Fibroblast of lung (primary cell): ENCODE data around the gene FCMR. TPM values are rescaled to one million over a fixed set of nuclear protein-coding genes. Genes with fewer than 3 reads are reported as not detected.

Source experiments
- DNase-seq, 2 donors: peaks; one replicate each; pipeline versions ENCODE4 v3.0.0 to v3.0.0-alpha.2; 2010; ENCODE audit warnings: low read depth in 2 of 2
- H2AFZ ChIP-seq: 2 replicates; pipeline ENCODE4 v1.5.1; 2012; ENCODE audit warnings: low read length, control low read depth, inconsistent platforms
- H3K27ac ChIP-seq: 2 replicates; pipeline ENCODE4 v1.5.1; 2011; ENCODE audit warnings: low read length, control low read depth; ENCODE audit not compliant: insufficient read depth
- H3K27me3 ChIP-seq: 2 replicates; pipeline ENCODE4 v1.5.1; 2011; ENCODE audit warnings: mild to moderate bottlenecking, low read length; ENCODE audit not compliant: control insufficient read depth, insufficient read depth
- H3K36me3 ChIP-seq: 2 replicates; pipeline ENCODE4 v1.5.1; 2011; ENCODE audit warnings: low read length; ENCODE audit not compliant: control insufficient read depth, insufficient read depth
- H3K4me1 ChIP-seq: 2 replicates; pipeline ENCODE4 v1.5.1; 2011; ENCODE audit warnings: low read length; ENCODE audit not compliant: control insufficient read depth, insufficient read depth; ENCODE audit errors: extremely low read depth
- H3K4me2 ChIP-seq: 2 replicates; pipeline ENCODE4 v1.5.1; 2011; ENCODE audit warnings: low read length, control low read depth; ENCODE audit not compliant: insufficient read depth; ENCODE audit errors: extremely low read depth
- H3K4me3 ChIP-seq, 4 experiments: fragments of 200-600 bp in 1 of 4; sonication (generic) in 1 of 4; replicated peaks in 1 of 4; 2 replicates each; pipeline ENCODE4 v1.5.1; 2011 to 2016; ENCODE audit warnings: low read length in 4 of 4, low read depth in 3 of 4, mild to moderate bottlenecking in 3 of 4, control low read depth in 2 of 4, inconsistent platforms in 1 of 4, mixed read lengths in 1 of 4; ENCODE audit not compliant: insufficient read depth in 1 of 4; ENCODE audit errors: control extremely low read depth in 1 of 4
- H3K79me2 ChIP-seq: 2 replicates; pipeline ENCODE4 v1.5.1; 2012; ENCODE audit warnings: mild to moderate bottlenecking, low read length, inconsistent platforms; ENCODE audit not compliant: control insufficient read depth, insufficient read depth
- H3K9ac ChIP-seq: 2 replicates; pipeline ENCODE4 v1.5.1; 2011; ENCODE audit warnings: mild to moderate bottlenecking, low read length, control low read depth; ENCODE audit not compliant: insufficient read depth
- H3K9me3 ChIP-seq: 2 replicates; pipeline ENCODE4 v1.5.1; 2012; ENCODE audit warnings: low read depth, low read length; ENCODE audit not compliant: control insufficient read depth, insufficient read depth
- H4K20me1 ChIP-seq: 2 replicates; pipeline ENCODE4 v1.5.1; 2011; ENCODE audit warnings: low read length; ENCODE audit not compliant: control insufficient read depth, insufficient read depth; ENCODE audit errors: extremely low read depth
- CTCF ChIP-seq, 2 donors: IDR thresholded peaks in 1 of 2; conservative IDR thresholded peaks in 1 of 2; 1 replicate in 1 of 2; 2 replicates in 1 of 2; pipeline ENCODE4 v1.5.1; 2011 to 2012; ENCODE audit warnings: low read length in 2 of 2, control low read depth in 1 of 2, inconsistent platforms in 1 of 2, low read depth in 1 of 2, mild to moderate bottlenecking in 1 of 2
- EZH2 ChIP-seq: IDR thresholded peaks from 2 replicates; pipeline ENCODE4 v1.5.1; 2012; ENCODE audit warnings: low read length, control low read depth, mild to moderate bottlenecking; ENCODE audit errors: missing control alignments
- polyA plus RNA-seq, 2 donors: library from polyadenylated mRNA; depleted of rRNA in 1 of 2; stranded (reverse) in 1 of 2; unstranded in 1 of 2; fragments of >200 nt; gene quantifications; 2 replicates each; pipeline ENCODE4 v1.2.1, GENCODE V29; 2011 to 2012; ENCODE audit warnings: missing spikeins in 1 of 2
- total RNA-seq: library from RNA; depleted of rRNA; stranded (reverse); fragments of >200 nt; gene quantifications from 2 replicates; pipeline ENCODE4 v1.2.1, GENCODE V29; 2014

FCMR gene
- total and polyA plus RNA-seq, 2 donors (not counting 1 experiment from before 2014, with no cell fraction given): 0.33 to 4.3 TPM

GRCh38 chr1:206944703-206945102 is 23.0 kb upstream of the FCMR start:
- Histone ChIP-seq H3K9me3 (no peaks in the 10 kb centered on the region), H3K4me1 (no peaks in the 10 kb centered on the region), H3K36me3 (no peaks in the 10 kb centered on the region), H2AFZ (no peak overlapping the region), H3K4me3 (no peak overlapping the region), H3K27me3 (peaks cover 35% of the 10 kb centered on the region), H3K27ac (no peak overlapping the region), H4K20me1 (no peaks in the 10 kb centered on the region), H3K9ac (no peak overlapping the region), H3K4me2 (no peak overlapping the region), H3K79me2 (no peaks in the 10 kb centered on the region)
- no peak for DNase-seq
- no peak for TF ChIP-seq EZH2
- TF ChIP-seq CTCF (conservative IDR thresholded peaks at IDR 0.05 in 1 of 2, IDR thresholded peaks at IDR 0.05 in 1 of 2; ENCODE audit: low read depth in 1 of 2, low read length in 2 of 2): no peak

DNA sequence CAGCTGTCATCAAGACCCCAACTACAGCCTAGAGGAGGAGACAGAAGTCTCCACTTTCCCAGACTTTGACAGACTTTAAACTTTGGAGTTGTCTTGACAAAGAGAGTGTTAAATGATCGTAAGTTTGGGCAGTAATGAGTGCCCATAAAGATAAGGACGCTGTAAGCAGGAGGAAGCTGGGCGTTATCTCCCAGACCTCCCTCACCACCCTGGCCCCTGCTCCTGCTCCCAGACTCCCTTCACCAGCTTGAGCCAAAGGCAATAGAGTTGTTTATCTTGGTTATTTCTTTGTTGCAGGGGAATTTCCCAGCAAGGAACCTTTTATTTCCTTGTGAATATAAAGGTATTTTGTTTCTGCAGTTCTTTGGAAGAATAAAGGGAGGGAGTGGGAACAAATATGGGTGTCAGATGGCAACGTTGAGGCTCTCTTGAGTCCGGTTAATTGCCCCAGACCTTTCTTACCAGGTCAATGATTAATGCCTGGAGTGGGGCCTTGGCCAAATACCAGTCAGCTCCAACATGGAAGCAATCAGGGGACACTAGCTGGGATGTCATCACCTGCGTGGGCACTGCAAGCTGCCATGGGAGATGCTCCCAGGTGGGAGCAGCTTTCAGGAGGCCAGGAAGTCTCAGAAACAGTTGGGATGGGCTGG is 20.2 kb upstream of the FCMR start:
- no peak overlapping the region for H3K4me3 ChIP-seq
- H3K9ac ChIP-seq: no peak overlapping the region
- no peaks in the 10 kb centered on the region for H3K9me3 ChIP-seq
- H3K27me3 ChIP-seq: peaks cover 32% of the 10 kb centered on the region
- no peak overlapping the region for H2AFZ ChIP-seq
- no peaks in the 10 kb centered on the region for H3K79me2 ChIP-seq
- no peaks in the 10 kb centered on the region for H3K36me3 ChIP-seq
- DNase-seq: no peak
- no peaks in the 10 kb centered on the region for H3K4me1 ChIP-seq
- H4K20me1 ChIP-seq: no peaks in the 10 kb centered on the region
- no peak overlapping the region for H3K4me2 ChIP-seq
- H3K27ac ChIP-seq: no peak overlapping the region
- no peak for TF ChIP-seq EZH2

GRCh38 chr1:206940588-206940936 is 18.8 kb upstream of the FCMR start:
- no peak for TF ChIP-seq EZH2
- H3K4me1 ChIP-seq: no peaks in the 10 kb centered on the region
- H3K27me3 ChIP-seq: peaks cover 26% of the 10 kb centered on the region
- no peaks in the 10 kb centered on the region for H4K20me1 ChIP-seq
- no peak overlapping the region for H3K4me3 ChIP-seq
- no peaks in the 10 kb centered on the region for H3K9me3 ChIP-seq
- H3K4me2 ChIP-seq: no peak overlapping the region
- no peak overlapping the region for H3K27ac ChIP-seq
- DNase-seq: no peak
- no peaks in the 10 kb centered on the region for H3K36me3 ChIP-seq
- H3K9ac ChIP-seq: no peak overlapping the region
- H3K79me2 ChIP-seq: no peaks in the 10 kb centered on the region
- H2AFZ ChIP-seq: no peak overlapping the region

DNA sequence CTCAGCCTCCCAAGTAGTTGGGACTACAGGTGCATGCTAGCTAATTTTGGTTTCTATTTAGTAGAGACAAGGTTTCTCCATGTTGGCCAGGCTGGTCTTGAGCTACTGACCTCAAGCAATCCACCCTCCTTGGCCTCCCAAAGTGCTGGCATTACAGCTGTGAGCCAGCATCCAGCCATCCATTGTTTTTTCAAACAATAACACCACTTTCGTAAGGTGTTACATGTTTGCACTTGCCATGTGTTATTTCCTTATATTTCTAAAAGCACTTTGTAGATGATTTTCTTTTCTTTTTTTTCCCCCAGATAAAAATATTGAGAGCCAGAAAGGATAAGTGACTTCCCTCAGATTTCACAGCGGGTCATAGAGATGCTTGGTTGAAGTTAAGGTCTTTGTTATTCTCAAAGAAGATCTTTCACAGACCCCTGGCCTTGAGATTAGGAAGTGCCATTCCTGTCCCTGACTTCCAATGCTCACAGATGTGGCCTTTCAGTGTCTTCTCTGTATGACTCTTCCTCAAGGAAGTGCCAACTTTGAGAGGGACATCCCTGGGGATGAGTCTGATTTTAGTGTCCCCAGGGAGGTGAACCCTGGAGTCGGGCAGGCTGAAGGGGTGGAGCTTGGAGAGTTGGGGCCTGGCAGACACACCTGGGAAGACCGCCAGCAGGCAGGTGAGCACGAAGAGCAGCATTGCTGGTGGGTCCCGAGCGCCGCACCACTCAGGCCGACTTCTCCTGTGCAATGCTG is 18.3 kb upstream of the FCMR start:
- Histone ChIP-seq H3K79me2 (no peaks in the 10 kb centered on the region), H3K9me3 (no peaks in the 10 kb centered on the region), H3K9ac (no peak overlapping the region), H3K4me1 (no peaks in the 10 kb centered on the region), H3K4me3 (no peak overlapping the region), H3K36me3 (no peaks in the 10 kb centered on the region), H3K27me3 (peaks cover 23% of the 10 kb centered on the region), H2AFZ (no peak overlapping the region), H3K4me2 (no peak overlapping the region), H3K27ac (no peak overlapping the region), H4K20me1 (no peaks in the 10 kb centered on the region)
- TF ChIP-seq EZH2 (no peak), CTCF (conservative IDR thresholded peaks at IDR 0.05 in 1 of 2, IDR thresholded peaks at IDR 0.05 in 1 of 2; ENCODE audit: low read depth in 1 of 2, low read length in 2 of 2) (no peak)
- no peak for DNase-seq
